Mesothelial cell of epicardium (in vitro differentiated cells): ENCODE results near the gene IL23R. TPM values are rescaled to one million over a fixed set of nuclear protein-coding genes. Genes with fewer than 3 reads are reported as not detected.
"Not testable (repeated sequence)": the region's sequence is repeated elsewhere in the genome, so short reads cannot be mapped to it uniquely, and the experiment has no call there.

Experiments used
- DNase-seq, 2 experiments: peaks; one replicate each; pipeline ENCODE4 v3.0.0; 2021; ENCODE audit warnings: low spot score in 2 of 2; ENCODE audit not compliant: unreplicated experiment in 2 of 2
- H3K27ac Mint-ChIP-seq: 2 replicates; pipeline ENCODE4 v1.8.0; 2021; ENCODE audit warnings: mixed read lengths
- H3K27me3 Mint-ChIP-seq: 2 replicates; pipeline ENCODE4 v1.8.0; 2021; ENCODE audit warnings: low read depth, mixed read lengths
- H3K36me3 Mint-ChIP-seq: 2 replicates; pipeline ENCODE4 v1.8.0; 2021; ENCODE audit warnings: mixed read lengths
- H3K4me1 Mint-ChIP-seq: 2 replicates; pipeline ENCODE4 v1.8.0; 2021; ENCODE audit warnings: mixed read lengths
- H3K4me3 Mint-ChIP-seq: 2 replicates; pipeline ENCODE4 v1.8.0; 2021; ENCODE audit warnings: mild to moderate bottlenecking, moderate library complexity, mixed read lengths
- H3K9me3 Mint-ChIP-seq: 2 replicates; pipeline ENCODE4 v1.8.0; 2021; ENCODE audit warnings: mixed read lengths
- total RNA-seq: library from RNA; stranded (reverse); gene quantifications from 3 replicates; pipeline ENCODE4 v1.2.1, GENCODE V29; 2021
- TF ChIP-seq, protein P1 (sequence below): fragments of 200-600 bp; sonication (generic); IDR thresholded peaks from one replicate; pipeline ENCODE4 v1.5.0; 2021; ENCODE audit warnings: antibody characterized with exemption; ENCODE audit not compliant: unreplicated experiment

The IL23R gene
- total RNA-seq, 1 donor from 2014 or later: 0.09 TPM

DNA sequence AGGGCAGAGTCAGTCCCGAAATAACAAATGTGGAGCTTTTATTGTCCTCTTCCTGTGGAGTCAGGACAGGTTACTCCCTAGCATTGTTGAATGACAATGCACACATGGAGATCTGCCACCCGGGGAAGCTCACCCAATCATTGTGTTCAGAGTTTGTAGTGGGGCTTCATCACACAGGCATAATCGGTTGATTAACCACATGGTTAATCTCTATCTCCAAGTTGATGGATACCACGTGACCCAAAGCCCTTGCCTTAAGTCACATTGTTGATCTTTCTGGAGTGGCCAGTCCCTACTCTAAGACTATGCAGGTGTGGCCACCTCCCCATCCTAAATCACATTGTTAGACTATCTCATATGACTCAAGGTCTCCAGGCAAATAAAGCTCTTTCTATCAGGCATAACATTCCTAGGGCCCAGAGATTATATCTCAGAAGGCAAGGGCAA, 28.9 kb upstream of the IL23R start:
- H3K27me3 Mint-ChIP-seq: no peaks in the 10 kb centered on the region
- no peaks in the 10 kb centered on the region for H3K36me3 Mint-ChIP-seq
- no peak for DNase-seq
- TF ChIP-seq, protein P1, sequence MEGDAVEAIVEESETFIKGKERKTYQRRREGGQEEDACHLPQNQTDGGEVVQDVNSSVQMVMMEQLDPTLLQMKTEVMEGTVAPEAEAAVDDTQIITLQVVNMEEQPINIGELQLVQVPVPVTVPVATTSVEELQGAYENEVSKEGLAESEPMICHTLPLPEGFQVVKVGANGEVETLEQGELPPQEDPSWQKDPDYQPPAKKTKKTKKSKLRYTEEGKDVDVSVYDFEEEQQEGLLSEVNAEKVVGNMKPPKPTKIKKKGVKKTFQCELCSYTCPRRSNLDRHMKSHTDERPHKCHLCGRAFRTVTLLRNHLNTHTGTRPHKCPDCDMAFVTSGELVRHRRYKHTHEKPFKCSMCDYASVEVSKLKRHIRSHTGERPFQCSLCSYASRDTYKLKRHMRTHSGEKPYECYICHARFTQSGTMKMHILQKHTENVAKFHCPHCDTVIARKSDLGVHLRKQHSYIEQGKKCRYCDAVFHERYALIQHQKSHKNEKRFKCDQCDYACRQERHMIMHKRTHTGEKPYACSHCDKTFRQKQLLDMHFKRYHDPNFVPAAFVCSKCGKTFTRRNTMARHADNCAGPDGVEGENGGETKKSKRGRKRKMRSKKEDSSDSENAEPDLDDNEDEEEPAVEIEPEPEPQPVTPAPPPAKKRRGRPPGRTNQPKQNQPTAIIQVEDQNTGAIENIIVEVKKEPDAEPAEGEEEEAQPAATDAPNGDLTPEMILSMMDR: no peak
- H3K27ac Mint-ChIP-seq: no peak overlapping the region
- no peaks in the 10 kb centered on the region for H3K9me3 Mint-ChIP-seq
- H3K4me1 Mint-ChIP-seq: peaks cover 24% of the 10 kb centered on the region
- H3K4me3 Mint-ChIP-seq: no peak overlapping the region

DNA sequence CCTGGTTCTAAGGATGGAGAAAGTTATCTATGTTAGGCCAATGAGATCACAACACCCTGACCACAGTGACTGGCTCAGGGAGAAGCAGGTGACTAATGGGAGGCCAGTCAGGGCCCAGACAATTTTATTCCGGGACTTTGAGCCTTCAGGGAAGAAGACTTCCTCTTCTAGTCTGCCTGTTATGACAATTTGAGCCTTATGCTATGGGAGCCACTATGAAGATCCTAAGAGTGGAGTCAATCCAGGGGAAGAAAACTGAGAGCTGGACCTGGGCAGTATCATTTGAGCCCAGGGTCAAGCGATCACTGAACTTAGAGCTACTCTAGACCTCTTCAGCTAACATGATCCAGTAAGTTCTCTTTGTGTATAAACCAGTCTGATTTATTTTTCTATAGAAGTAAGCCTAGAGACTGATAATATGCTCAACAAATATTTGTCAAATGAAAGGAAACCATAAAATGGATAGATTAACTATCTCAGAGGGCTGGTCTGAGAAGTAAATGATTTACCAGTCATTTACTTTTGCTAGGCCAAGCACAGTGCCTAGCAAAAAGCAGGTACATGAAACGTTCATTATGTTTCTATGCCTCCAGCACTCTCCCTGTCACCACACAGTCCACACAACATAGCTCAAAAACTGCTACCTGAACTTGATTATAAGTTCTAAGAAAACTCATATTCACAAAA, 27.3 kb upstream of the IL23R start:
- peaks cover 20% of the 10 kb centered on the region for H3K4me1 Mint-ChIP-seq
- no peaks in the 10 kb centered on the region for H3K27me3 Mint-ChIP-seq
- no peaks in the 10 kb centered on the region for H3K36me3 Mint-ChIP-seq
- TF ChIP-seq, protein P1: no peak
- no peak for DNase-seq
- H3K4me3 Mint-ChIP-seq: no peak overlapping the region
- no peak overlapping the region for H3K27ac Mint-ChIP-seq
- no peaks in the 10 kb centered on the region for H3K9me3 Mint-ChIP-seq

DNA sequence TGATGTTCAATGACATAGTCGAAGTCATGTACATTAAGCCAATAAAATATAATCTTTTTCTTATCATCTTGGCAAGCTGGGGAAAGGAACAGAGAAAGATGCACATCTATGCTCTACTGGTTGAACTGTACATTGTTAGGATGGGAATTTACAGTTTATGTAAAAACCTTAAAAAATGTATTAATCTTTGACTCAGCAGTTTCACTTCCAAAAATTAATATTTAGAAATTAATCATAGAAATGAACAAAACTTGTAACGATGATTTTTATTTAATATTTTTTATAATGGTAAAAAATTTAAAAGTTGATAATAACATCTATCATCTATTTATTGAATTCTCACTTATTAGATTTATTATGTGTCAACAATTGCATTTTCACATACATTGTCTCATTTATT, 25.8 kb upstream of the IL23R start:
- H3K36me3 Mint-ChIP-seq: no peaks in the 10 kb centered on the region
- peaks cover 11% of the 10 kb centered on the region for H3K4me1 Mint-ChIP-seq
- H3K27ac Mint-ChIP-seq: no peak overlapping the region
- no peaks in the 10 kb centered on the region for H3K9me3 Mint-ChIP-seq
- H3K27me3 Mint-ChIP-seq: no peaks in the 10 kb centered on the region
- TF ChIP-seq, protein P1: no peak
- DNase-seq: no peak
- H3K4me3 Mint-ChIP-seq: no peak overlapping the region

DNA sequence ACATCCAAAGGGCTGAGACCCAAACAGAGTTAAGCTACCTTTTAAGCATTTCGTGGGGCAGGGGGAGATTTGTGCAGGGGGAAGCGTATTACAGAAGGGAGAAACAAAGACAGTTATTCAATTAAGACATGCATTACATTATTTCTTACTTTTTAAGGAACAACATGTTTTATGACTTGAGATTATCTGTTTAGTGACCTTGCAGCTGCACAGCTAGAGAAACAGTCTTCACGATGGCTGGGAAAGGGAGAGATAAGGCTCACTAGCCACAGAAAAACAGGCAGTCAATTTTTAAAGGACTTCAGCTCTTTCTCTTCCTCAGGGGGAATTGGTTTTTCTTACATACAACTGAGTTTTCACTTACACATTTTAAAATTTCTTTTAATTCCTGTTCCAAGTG, 24.4 kb upstream of the IL23R start:
- H3K4me3 Mint-ChIP-seq: peak overlapping the region; percentile 15
- not testable (repeated sequence) for H3K9me3 Mint-ChIP-seq, DNase-seq, H3K4me1 Mint-ChIP-seq, H3K27ac Mint-ChIP-seq, H3K36me3 Mint-ChIP-seq, H3K27me3 Mint-ChIP-seq

DNA sequence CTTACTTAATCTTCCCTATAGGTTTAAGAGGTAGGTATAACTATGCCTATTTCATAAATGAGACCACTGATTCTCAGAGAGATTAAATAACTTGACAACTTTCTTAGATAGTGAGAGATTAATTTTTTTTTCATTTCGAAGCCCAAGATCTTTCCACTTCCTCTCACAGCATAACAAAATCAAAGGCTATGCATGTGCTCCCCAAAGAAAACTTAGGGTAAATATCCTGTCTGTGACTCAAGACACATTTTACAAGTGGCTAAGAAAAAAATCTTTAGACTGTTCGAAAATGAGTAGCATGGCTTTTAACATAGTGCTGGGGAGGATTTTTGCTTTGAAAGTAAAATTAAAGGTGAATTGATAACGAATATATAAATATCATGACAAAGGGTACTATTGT, 23.3 kb upstream of the IL23R start:
- peaks cover 9% of the 10 kb centered on the region for H3K4me1 Mint-ChIP-seq
- no peaks in the 10 kb centered on the region for H3K36me3 Mint-ChIP-seq
- no peak for DNase-seq
- TF ChIP-seq, protein P1: no peak
- H3K4me3 Mint-ChIP-seq: no peak overlapping the region
- no peaks in the 10 kb centered on the region for H3K27me3 Mint-ChIP-seq
- no peak overlapping the region for H3K27ac Mint-ChIP-seq
- H3K9me3 Mint-ChIP-seq: no peaks in the 10 kb centered on the region

DNA sequence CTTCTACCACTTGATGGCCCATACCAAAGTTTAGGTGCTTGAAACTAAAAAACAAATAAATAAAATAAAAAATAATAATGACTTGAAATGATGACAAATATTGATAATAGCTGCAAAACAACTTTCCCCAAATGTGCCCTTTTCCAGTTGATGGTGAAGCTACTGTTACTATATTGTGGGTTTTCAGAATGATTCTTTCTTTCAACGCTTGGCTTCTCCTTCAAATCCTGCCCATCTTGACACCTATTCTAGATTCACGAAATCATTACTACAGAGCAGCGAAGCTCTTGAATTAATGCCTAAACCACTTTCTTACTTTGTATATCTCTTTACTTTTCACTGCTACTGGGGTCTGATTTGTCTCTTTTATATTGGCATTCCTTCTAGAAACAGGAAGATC, 22.3 kb upstream of the IL23R start:
- Mint-ChIP-seq H3K27me3 (no peaks in the 10 kb centered on the region), H3K27ac (no peak overlapping the region), H3K9me3 (no peaks in the 10 kb centered on the region), H3K4me3 (no peak overlapping the region), H3K36me3 (no peaks in the 10 kb centered on the region), H3K4me1 (peaks cover 13% of the 10 kb centered on the region)
- TF ChIP-seq, protein P1: no peak
- DNase-seq: no peak
